ENCODE data around the gene MGAT5B. TPM values are rescaled to one million over a fixed set of nuclear protein-coding genes. Genes with fewer than 3 reads are reported as not detected.

The MGAT5B gene
- total and polyA plus RNA-seq, 7 donors = 0.16 to 0.83 (median 0.51) TPM; not detected in 2

- no peaks in the 10 kb centered on the region for H3K36me3 ChIP-seq
- peaks cover 0 to 14% (median 0%) of the 10 kb centered on the region in 3 donors for H3K27me3 ChIP-seq
- 60 to 72% methylated on average over 10 of the region's 10 CpGs for WGBS, 2 donors
- H3K27ac ChIP-seq = no peak overlapping the region
- intact Hi-C loops (cut with DNase I) = no loop called here
- H3K9me3 ChIP-seq = no peaks in the 10 kb centered on the region
- no peaks in the 10 kb centered on the region for H3K4me1 ChIP-seq
- no peak overlapping the region for H3K4me3 ChIP-seq
- TF ChIP-seq CTCF (IDR thresholded peaks at IDR 0.05) = no peak
- TF ChIP-seq POLR2A (IDR thresholded peaks at IDR 0.05) = no peak
- no peak for TF ChIP-seq EP300 (IDR thresholded peaks at IDR 0.05)
- TF ChIP-seq POLR2AphosphoS5 (IDR thresholded peaks at IDR 0.05) = no peak
- DNase-seq = no peak
These were observed 78.5 kb downstream of the MGAT5B start for GRCh38 chr17:76946772-76947135.

GRCh38 chr17:76947309-76947708, 79.1 kb downstream of the MGAT5B start:
- no peaks in the 10 kb centered on the region for H3K4me1 ChIP-seq
- WGBS, 2 donors = 80 to 81% methylated on average over 10 of the region's 10 CpGs
- H3K9me3 ChIP-seq = no peaks in the 10 kb centered on the region
- H3K27me3 ChIP-seq = peaks cover 0 to 8% (median 0%) of the 10 kb centered on the region in 3 donors
- H3K4me3 ChIP-seq = no peak overlapping the region
- no peak overlapping the region for H3K27ac ChIP-seq
- no peak for DNase-seq
- intact Hi-C loops (cut with DNase I) = no loop called here
- H3K36me3 ChIP-seq = no peaks in the 10 kb centered on the region
- no peak for TF ChIP-seq CTCF (IDR thresholded peaks at IDR 0.05)
- TF ChIP-seq EP300 (IDR thresholded peaks at IDR 0.05) = no peak

GRCh38 chr17:76947771-76948170, 79.6 kb downstream of the MGAT5B start:
- H3K27ac ChIP-seq = no peak overlapping the region
- DNase-seq = no peak
- no peaks in the 10 kb centered on the region for H3K4me1 ChIP-seq
- WGBS, 2 donors = 58 to 69% methylated on average over 17 of the region's 17 CpGs
- H3K9me3 ChIP-seq = no peaks in the 10 kb centered on the region
- H3K36me3 ChIP-seq = no peaks in the 10 kb centered on the region
- peaks cover 0 to 4% (median 0%) of the 10 kb centered on the region in 3 donors for H3K27me3 ChIP-seq
- TF ChIP-seq POLR2AphosphoS5 (IDR thresholded peaks at IDR 0.05) = no peak
- TF ChIP-seq POLR2A (IDR thresholded peaks at IDR 0.05) = no peak
- no peak for TF ChIP-seq CTCF (IDR thresholded peaks at IDR 0.05)
- TF ChIP-seq EP300 (IDR thresholded peaks at IDR 0.05) = no peak
- intact Hi-C loops (cut with DNase I) = no loop called here
- H3K4me3 ChIP-seq = no peak overlapping the region

GRCh38 chr17:76948301-76948700, 80.1 kb downstream of the MGAT5B start:
- intact Hi-C loops (cut with DNase I) = no loop called here
- no peaks in the 10 kb centered on the region for H3K36me3 ChIP-seq
- no peak overlapping the region for H3K4me3 ChIP-seq
- H3K27ac ChIP-seq = no peak overlapping the region
- TF ChIP-seq EP300 (IDR thresholded peaks at IDR 0.05) = no peak
- TF ChIP-seq POLR2A (IDR thresholded peaks at IDR 0.05) = no peak
- TF ChIP-seq CTCF (IDR thresholded peaks at IDR 0.05) = no peak
- TF ChIP-seq POLR2AphosphoS5 (IDR thresholded peaks at IDR 0.05) = no peak
- DNase-seq = no peak
- 80 to 94% methylated on average over 10 of the region's 10 CpGs for WGBS, 2 donors
- peaks cover 0 to 3% (median 0%) of the 10 kb centered on the region in 3 donors for H3K27me3 ChIP-seq
- H3K4me1 ChIP-seq = no peaks in the 10 kb centered on the region
- H3K9me3 ChIP-seq = no peaks in the 10 kb centered on the region

GRCh38 chr17:76948726-76949342, 80.6 kb downstream of the MGAT5B start:
- H3K4me1 ChIP-seq = no peaks in the 10 kb centered on the region
- H3K36me3 ChIP-seq = no peaks in the 10 kb centered on the region
- no peak for DNase-seq
- no peak overlapping the region for H3K27ac ChIP-seq
- intact Hi-C loops (cut with DNase I) = no loop called here
- H3K27me3 ChIP-seq = peaks cover 0 to 3% (median 0%) of the 10 kb centered on the region in 3 donors
- H3K9me3 ChIP-seq = no peaks in the 10 kb centered on the region
- H3K4me3 ChIP-seq = no peak overlapping the region
- TF ChIP-seq CTCF (IDR thresholded peaks at IDR 0.05) = no peak
- TF ChIP-seq POLR2AphosphoS5 (IDR thresholded peaks at IDR 0.05) = no peak
- TF ChIP-seq POLR2A (IDR thresholded peaks at IDR 0.05) = no peak
- no peak for TF ChIP-seq EP300 (IDR thresholded peaks at IDR 0.05)
- 69 to 87% methylated on average over 27 of the region's 27 CpGs for WGBS, 2 donors

Measured in sigmoid colon (tissue), 7 donors.